HG02884 (cell line): ENCODE results near the gene TBCK.
"Not testable (repeated sequence)": the region's sequence is repeated elsewhere in the genome, so short reads cannot be mapped to it uniquely, and the experiment has no call there.

Experiments used
- ATAC-seq: cut with Tn5 transposase; IDR thresholded peaks from one replicate; pipeline ENCODE4 v1.9.1; 2021; ENCODE audit warnings: mild to moderate bottlenecking, moderate library complexity; ENCODE audit not compliant: unreplicated experiment

The TBCK gene

GRCh38 chr4:106321814-106322213, 5.8 kb upstream of the TBCK start:
- ATAC-seq = not testable (repeated sequence)

- ATAC-seq = not testable (repeated sequence)
Measured at GRCh38 chr4:106321168-106321567, 5.2 kb upstream of the TBCK start.

GRCh38 chr4:106320235-106320634, 4.2 kb upstream of the TBCK start:
- ATAC-seq = no peak

GRCh38 chr4:106318511-106318910, 2.5 kb upstream of the TBCK start:
- no peak for ATAC-seq

- no peak for ATAC-seq
Measured at GRCh38 chr4:106317815-106318214, 1.8 kb upstream of the TBCK start.

- peak; percentile 6 for ATAC-seq
Measured at GRCh38 chr4:106316773-106317409, 882 bp upstream of the TBCK start.

- peak; percentile 24 for ATAC-seq
Measured at GRCh38 chr4:106315476-106315967, 487 bp downstream of the TBCK start.

GRCh38 chr4:106314960-106315359, 1.0 kb downstream of the TBCK start:
- no peak for ATAC-seq

- ATAC-seq = no peak
Measured at GRCh38 chr4:106312997-106313522, 2.9 kb downstream of the TBCK start.

- ATAC-seq = no peak
Measured at GRCh38 chr4:106312377-106312776, 3.6 kb downstream of the TBCK start.

GRCh38 chr4:106306561-106306960, 9.4 kb downstream of the TBCK start:
- no peak for ATAC-seq

GRCh38 chr4:106305435-106306055, 10.5 kb downstream of the TBCK start:
- ATAC-seq = no peak

- no peak for ATAC-seq
Measured at GRCh38 chr4:106304632-106305031, 11.4 kb downstream of the TBCK start.

GRCh38 chr4:106303548-106304281, 12.3 kb downstream of the TBCK start:
- no peak for ATAC-seq

- no peak for ATAC-seq
Measured at GRCh38 chr4:106302062-106302438, 14.0 kb downstream of the TBCK start.

GRCh38 chr4:106301393-106302061, 14.5 kb downstream of the TBCK start:
- ATAC-seq = no peak

GRCh38 chr4:106299977-106300376, 16.0 kb downstream of the TBCK start:
- no peak for ATAC-seq

GRCh38 chr4:106297245-106298035, 18.6 kb downstream of the TBCK start:
- no peak for ATAC-seq

- no peak for ATAC-seq
Measured at GRCh38 chr4:106294062-106294461, 21.9 kb downstream of the TBCK start.

- ATAC-seq = no peak
Measured at GRCh38 chr4:106291678-106292077, 24.3 kb downstream of the TBCK start.
